Smooth muscle cell of trachea (primary cell): ENCODE data around the gene FANCI. TPM values are rescaled to one million over a fixed set of nuclear protein-coding genes. Genes with fewer than 3 reads are reported as not detected.

Experiments
- total RNA-seq: library from RNA; depleted of rRNA; stranded (reverse); fragments of >200 nt; gene quantifications from 2 replicates; pipeline ENCODE4 v1.2.1, GENCODE V29; 2014

Gene FANCI
- total RNA-seq = 10.6 and 53.4 TPM in 2 replicates

DNA sequence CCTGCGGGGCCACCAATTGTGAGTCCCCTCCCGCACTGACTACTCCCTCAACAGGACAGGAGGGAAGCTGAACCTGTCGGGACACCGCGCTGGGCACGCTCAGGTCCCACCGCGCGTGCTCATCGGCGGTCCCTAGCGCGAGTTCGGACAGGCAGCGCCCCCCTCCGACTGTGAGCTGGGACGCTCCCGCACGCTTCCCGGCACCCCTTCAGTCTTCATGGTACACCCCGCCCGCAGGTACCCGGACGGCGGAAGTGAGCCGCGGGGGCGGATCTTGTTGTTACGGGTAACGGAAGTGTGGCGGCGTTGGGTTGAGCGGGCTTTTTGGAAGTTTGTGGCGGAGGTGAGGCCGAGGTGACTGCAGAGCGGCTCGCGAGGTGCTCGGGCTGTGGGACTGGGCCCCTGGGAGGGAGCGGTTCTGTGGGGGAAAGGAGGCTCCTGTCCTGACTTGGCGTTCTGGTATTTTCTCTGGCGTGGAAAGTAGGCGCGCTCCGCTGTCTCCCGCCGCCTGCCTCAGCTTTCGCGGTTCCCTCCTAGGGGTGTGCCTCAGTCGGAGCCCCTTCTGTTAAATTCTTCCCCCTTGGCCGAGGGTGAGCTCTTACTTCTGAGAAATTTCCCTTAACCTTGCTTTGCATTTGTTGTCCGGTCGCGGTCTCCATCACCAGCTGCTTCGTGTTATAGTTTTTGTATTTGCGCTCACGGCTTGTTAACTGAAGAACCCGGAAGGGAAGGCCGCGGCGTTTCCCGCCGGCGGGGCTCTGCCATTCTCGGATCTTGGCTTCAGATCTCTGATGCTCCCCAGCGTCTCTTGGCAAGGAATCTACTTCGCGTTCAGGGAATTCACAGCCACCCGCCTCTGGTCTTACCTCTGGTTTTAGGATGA, at the start of gene FANCI:
TSS of gene FANCI (plus strand) at position 289 of the 883 bp plus-strand sequence. CDS start 3,669 bp downstream, outside the sequence.

GRCh38 chr15:89221543-89221942, 22.2 kb upstream of the FANCI start, which contains the start of gene RLBP1:
TSS of gene RLBP1 (minus strand) at chr15:89221579. CDS start at chr15:89218975, 2,604 bp downstream.

DNA sequence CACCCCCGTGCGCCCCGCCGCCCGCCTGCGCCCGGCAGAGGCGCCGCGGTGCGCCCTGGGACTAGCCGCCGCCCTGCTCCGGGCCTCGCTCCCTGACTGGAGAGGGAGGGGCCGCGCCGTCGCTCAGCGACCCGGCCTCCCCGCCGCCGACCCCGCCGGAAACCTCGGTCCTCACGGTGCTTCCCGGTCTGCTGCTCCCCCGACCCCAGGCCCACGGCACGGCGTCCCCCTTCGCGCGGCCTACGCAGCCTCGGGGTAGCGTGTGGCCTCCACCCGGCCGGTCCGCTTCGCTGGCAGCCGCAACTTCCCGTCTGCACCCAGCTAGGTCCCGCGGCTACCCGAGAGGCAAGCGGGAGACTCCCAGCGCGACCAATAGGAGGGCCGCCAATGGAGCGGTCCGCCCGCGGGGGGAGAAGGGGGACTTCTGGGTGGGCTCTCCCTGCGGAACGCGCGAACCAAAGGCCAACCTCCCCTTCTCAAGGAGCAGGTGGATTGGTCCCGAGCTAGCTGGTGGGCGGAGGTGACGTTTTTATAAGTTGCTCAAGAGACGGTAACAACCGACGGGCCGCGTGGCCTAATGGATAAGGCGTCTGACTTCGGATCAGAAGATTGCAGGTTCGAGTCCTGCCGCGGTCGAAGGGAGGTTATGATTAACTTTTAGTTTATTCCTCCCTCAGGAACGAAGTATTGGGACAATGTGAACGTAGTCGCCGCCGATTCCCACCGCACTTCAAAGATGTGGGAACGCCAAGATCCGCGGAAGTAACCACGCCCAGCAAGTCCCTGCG, 90.9 kb downstream of the FANCI start, which contains the start of gene POLG:
TSS of gene POLG (minus strand) at position 315 of the 788 bp plus-strand sequence. CDS start 1,070 bp downstream, outside the sequence.

Other genes starting within 250 kb of the FANCI start
- gene ABHD2, start 155.5 kb upstream of the FANCI start, total RNA-seq = 81.6 and 98.7 TPM in 2 replicates
- gene RLBP1, start 22.4 kb upstream of the FANCI start, total RNA-seq = not detected in 2 replicates
- 81.9 and 95.9 TPM in 2 replicates for gene POLG, start 90.8 kb downstream of the FANCI start, total RNA-seq